Omental fat pad (tissue), 4 donors: ENCODE results near the gene JAML. TPM values are rescaled to one million over a fixed set of nuclear protein-coding genes. Genes with fewer than 3 reads are reported as not detected.

Source experiments
- ATAC-seq: fragments of 150-250 bp; one replicate; pipeline ENCODE4 v1.9.1; 2016; ENCODE audit warnings: mild to moderate bottlenecking, moderate library complexity; ENCODE audit not compliant: low FRiP score
- DNase-seq: peaks from one replicate; pipeline ENCODE4 v3.0.0-alpha.2; 2019; ENCODE audit warnings: low spot score
- CTCF ChIP-seq, 3 donors: fragments of 450-650 bp; IDR thresholded peaks; one replicate each; pipeline ENCODE4 v1.5.1; 2016 to 2017; ENCODE audit warnings: antibody characterized with exemption in 3 of 3, mild to moderate bottlenecking in 3 of 3, moderate library complexity in 2 of 3
- total RNA-seq, 4 donors: library from RNA; depleted of rRNA; stranded (reverse); fragments of >200 nt; gene quantifications; one replicate each; pipeline ENCODE4 v1.1.0, GENCODE V29; 2016

Gene JAML
- total RNA-seq, 4 donors from 2014 or later, result 9.9 to 35.9 (median 13.7) TPM

GRCh38 chr11:118263695-118264568 is 39.1 kb upstream of the JAML start, which contains the start of gene MPZL2:
Gene MPZL2 (minus strand): TSS chr11:118264297. CDS start chr11:118264153, 144 bp downstream.
- TF ChIP-seq CTCF (IDR thresholded peaks at IDR 0.05), result no peak
- DNase-seq, result no peak
- ATAC-seq, result peak; percentile 48

GRCh38 chr11:118263112-118263511 is 38.3 kb upstream of the JAML start:
- no peak for ATAC-seq

DNA sequence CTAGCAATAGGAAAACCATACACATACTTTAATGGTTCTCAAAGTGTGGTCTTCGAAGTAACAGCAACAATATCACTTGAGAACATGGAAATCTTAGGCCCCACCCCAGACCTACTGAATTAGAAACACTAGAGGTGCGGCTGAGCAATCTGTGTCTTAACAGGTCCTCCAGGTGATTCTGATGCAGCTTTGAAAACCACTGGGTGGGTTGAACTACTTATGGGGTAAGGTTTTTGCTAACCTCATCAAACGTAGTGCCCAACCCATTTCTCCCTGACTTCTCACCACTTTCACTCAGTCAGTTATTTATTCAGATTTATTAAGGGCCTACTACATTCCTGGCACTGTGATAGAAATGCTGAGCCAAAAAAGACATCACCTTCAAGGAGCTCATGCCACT is 35.5 kb upstream of the JAML start:
- TF ChIP-seq CTCF (IDR thresholded peaks at IDR 0.05), result no peak
- ATAC-seq, result no peak

More at GRCh38 chr11:118263112-118263511, 38.3 kb upstream of the JAML start:
- DNase-seq, result no peak
- no peak for TF ChIP-seq CTCF (IDR thresholded peaks at IDR 0.05)

GRCh38 chr11:118259138-118259537 is 34.3 kb upstream of the JAML start:
- TF ChIP-seq CTCF (IDR thresholded peaks at IDR 0.05), result no peak
- DNase-seq (no peak), ATAC-seq (no peak)

More for the DNA sequence above, 35.5 kb upstream of the JAML start:
- DNase-seq, result no peak

DNA sequence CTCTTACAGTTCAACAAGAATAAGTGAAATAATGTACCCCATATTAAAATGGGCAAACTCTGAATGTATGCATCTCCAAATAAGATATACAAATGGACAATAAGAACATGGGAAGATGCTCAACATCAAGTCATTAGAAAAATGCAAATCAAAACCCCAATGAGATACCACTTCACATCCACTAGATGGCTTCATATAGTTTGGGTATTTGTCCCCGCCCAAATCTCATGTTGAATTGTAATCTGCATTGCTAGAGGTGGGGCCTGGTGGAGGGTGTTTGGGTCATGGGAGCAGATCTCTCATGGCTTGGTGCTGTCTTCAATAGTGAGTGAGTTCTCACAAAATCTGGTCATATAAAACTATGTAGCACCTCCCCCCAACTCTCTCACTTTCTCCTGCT is 33.6 kb upstream of the JAML start:
- ATAC-seq (no peak), DNase-seq (no peak)
- no peak for TF ChIP-seq CTCF (IDR thresholded peaks at IDR 0.05)

GRCh38 chr11:118252688-118253087 is 27.9 kb upstream of the JAML start:
- DNase-seq, result no peak
- no peak for TF ChIP-seq CTCF (IDR thresholded peaks at IDR 0.05)
- no peak for ATAC-seq
